Panc1 (cell line): ENCODE data around the gene PDCD1. TPM values are rescaled to one million over a fixed set of nuclear protein-coding genes. Genes with fewer than 3 reads are reported as not detected.

Experiments used
- ATAC-seq: fragments of 200-7000 bp; cut with Tn5 transposase; 2 replicates; pipeline ENCODE4 v1.9.1; 2020; ENCODE audit warnings: mild to moderate bottlenecking, moderate library complexity
- BruUV-seq: library from RNA; stranded (reverse); fragments of 400-500 nt; replicated peaks from 2 replicates; lab custom pipeline; 2021; lab: Mats Ljungman, UMichigan
- CTCF ChIA-PET: fragments of 300-600 bp; sonication (Branson Sonifier 250); formaldehyde crosslinking; loops from one replicate; lab custom pipeline; 2022; ENCODE audit warnings: antibody characterized with exemption; lab: Charles Lee
- POLR2A ChIA-PET: fragments of 300-600 bp; sonication (Branson Sonifier 250); formaldehyde crosslinking; loops from one replicate; lab custom pipeline; 2022; ENCODE audit warnings: antibody characterized with exemption; lab: Charles Lee
- DNase-seq: peaks from one replicate; pipeline ENCODE4 v3.0.0-alpha.2; 2010; ENCODE audit warnings: low read depth, low spot score
- H3K27ac ChIP-seq: 2 replicates; pipeline ENCODE4 v1.5.1; 2011; ENCODE audit warnings: mild to moderate bottlenecking, low read length, inconsistent platforms
- H3K27me3 ChIP-seq: fragments of 200-500 bp; sonication (Bioruptor generic); 2 replicates; pipeline ENCODE4 v1.6.0; 2014; ENCODE audit warnings: low read length, inconsistent platforms; ENCODE audit not compliant: control insufficient read depth, insufficient read depth
- H3K36me3 ChIP-seq: fragments of 200-500 bp; sonication (Bioruptor generic); 2 replicates; pipeline ENCODE4 v1.5.1; 2014; ENCODE audit warnings: inconsistent platforms, mild to moderate bottlenecking, low read length, moderate library complexity; ENCODE audit not compliant: control insufficient read depth, insufficient read depth
- H3K4me1 ChIP-seq: 2 replicates; pipeline ENCODE4 v1.5.1; 2011; ENCODE audit warnings: inconsistent platforms, mild to moderate bottlenecking, low read length, moderate library complexity; ENCODE audit not compliant: control insufficient read depth, insufficient read depth
- H3K4me3 ChIP-seq, 2 experiments: 2 replicates each; pipeline ENCODE4 v1.5.1; 2011 to 2012; ENCODE audit warnings: low read depth in 2 of 2, low read length in 2 of 2, mild to moderate bottlenecking in 2 of 2, inconsistent platforms in 1 of 2, moderate library complexity in 1 of 2
- H3K9me3 ChIP-seq: fragments of 200-500 bp; sonication (Bioruptor generic); 2 replicates; pipeline ENCODE4 v1.5.1; 2014; ENCODE audit warnings: low read depth, mild to moderate bottlenecking, inconsistent platforms, low read length, moderate library complexity; ENCODE audit not compliant: control insufficient read depth, insufficient read depth
- CTCF ChIP-seq: fragments of 450-650 bp; IDR thresholded peaks from 2 replicates; pipeline ENCODE4 v1.5.1; 2017; ENCODE audit warnings: mild to moderate bottlenecking
- POLR2AphosphoS5 ChIP-seq: IDR thresholded peaks from 2 replicates; pipeline ENCODE4 v1.6.1; 2012; ENCODE audit warnings: mild to moderate bottlenecking, low read depth, low read length, moderate library complexity
- REST ChIP-seq, 2 experiments: IDR thresholded peaks; 2 replicates each; pipeline ENCODE4 v1.6.1; 2011 to 2012; ENCODE audit warnings: low read depth in 2 of 2, control low read depth in 1 of 2, low read length in 1 of 2, mild to moderate bottlenecking in 1 of 2, moderate library complexity in 1 of 2; ENCODE audit not compliant: insufficient read depth in 1 of 2
- SIN3A ChIP-seq: IDR thresholded peaks from 2 replicates; pipeline ENCODE4 v1.6.1; 2012; ENCODE audit warnings: low read depth, mild to moderate bottlenecking, low read length, moderate library complexity, borderline replicate concordance; ENCODE audit not compliant: insufficient read depth
- TCF7L2 ChIP-seq: IDR thresholded peaks from 2 replicates; pipeline ENCODE4 v1.6.1; 2011; ENCODE audit warnings: mild to moderate bottlenecking, low read depth, low read length, inconsistent platforms
- in situ Hi-C: cut with HindIII; loops from 2 replicates; pipeline ENCODE4 v1.10.0; 2016; ENCODE audit warnings: low sequenced_read_pairs, low pct_unique_long_range_greater_than_20kb
- intact Hi-C: fragments of 100-400 bp; cut with micrococcal nuclease; formaldehyde crosslinking; loops from one replicate; pipeline ENCODE4 v1.10.0; 2022; ENCODE audit not compliant: unreplicated experiment
- total RNA-seq: library from RNA; stranded (reverse); gene quantifications from one replicate; pipeline ENCODE4 v1.2.1, GENCODE V29; 2021; ENCODE audit not compliant: unreplicated experiment

Gene PDCD1
- total RNA-seq, 1 experiment from 2014 or later, result 0.15 TPM

GRCh38 chr2:241893265-241893664 lies 34.6 kb upstream of the PDCD1 start:
- Histone ChIP-seq H3K27ac (peak overlapping the region; percentile 63), H3K36me3 (no peaks in the 10 kb centered on the region), H3K4me3 (no peak overlapping the region), H3K27me3 (no peaks in the 10 kb centered on the region), H3K9me3 (no peaks in the 10 kb centered on the region), H3K4me1 (peaks cover 38% of the 10 kb centered on the region)
- intact Hi-C loops (no loop called here), in situ Hi-C loops (no loop called here)
- no peak for ATAC-seq
- BruUV-seq, result no TSS peak
- TF ChIP-seq CTCF, result no peak
- POLR2A ChIA-PET, result no interaction called here
- CTCF ChIA-PET, result no interaction called here
- DNase-seq, result no peak

- ATAC-seq (peak; percentile 35), DNase-seq (no peak)
- CTCF ChIA-PET, result no interaction called here
- intact Hi-C loops (no loop called here), in situ Hi-C loops (no loop called here)
- H3K36me3 ChIP-seq, result no peaks in the 10 kb centered on the region
- BruUV-seq, result no TSS peak
- H3K9me3 ChIP-seq, result no peaks in the 10 kb centered on the region
- peaks cover 38% of the 10 kb centered on the region for H3K4me1 ChIP-seq
- TF ChIP-seq SIN3A, result no peak
- no peak for TF ChIP-seq CTCF
- TF ChIP-seq POLR2AphosphoS5, result no peak
- no peak for TF ChIP-seq TCF7L2
- no peak for TF ChIP-seq REST (IDR thresholded peaks at IDR 0.05; ENCODE audit: insufficient read depth in 1 of 2, low read depth in 2 of 2, low read length in 1 of 2)
- H3K4me3 ChIP-seq, result no peak overlapping the region
- H3K27me3 ChIP-seq, result no peaks in the 10 kb centered on the region
- H3K27ac ChIP-seq, result peak overlapping the region; percentile 63
- POLR2A ChIA-PET, result no interaction called here
Observed at GRCh38 chr2:241892299-241893137, 33.8 kb upstream of the PDCD1 start.
